K562 (cell line): ENCODE measurements around the gene SIM1. TPM values are rescaled to one million over a fixed set of nuclear protein-coding genes. Genes with fewer than 3 reads are reported as not detected.
A peak's percentile ranks its signal among the peaks of the same experiment; 100 is the strongest.

Experiments used
- ATAC-seq: fragments of 200-7000 bp; cut with Tn5 transposase; 3 replicates; pipeline ENCODE4 v1.9.1; 2020; ENCODE audit warnings: moderate library complexity
- BruUV-seq: library from RNA; stranded (reverse); fragments of 400-500 nt; replicated peaks from 2 replicates; lab custom pipeline; 2021; lab: Mats Ljungman, UMichigan
- CTCF ChIA-PET: fragments of 300-600 bp; formaldehyde crosslinking; extraction: SDS; loops from one replicate; lab custom pipeline; 2021; ENCODE audit warnings: low intra/inter-chr PET ratio; lab: Yijun Ruan, JAX
- POLR2A ChIA-PET: fragments of 300-600, 350-650 bp; sonication (Branson Sonifier 250); formaldehyde crosslinking; extraction: SDS; loops from one replicate; lab custom pipeline; 2021; ENCODE audit warnings: antibody characterized with exemption, inconsistent platforms; lab: Yijun Ruan, JAX
- DNase-seq, 4 experiments: peaks; one replicate each; pipeline versions ENCODE4 v3.0.0 to v3.0.0-alpha.2; 2011 to 2018; ENCODE audit warnings: low spot score in 3 of 4, mixed read lengths in 3 of 4; ENCODE audit errors: extremely low read depth in 1 of 4
- FAIRE-seq: peaks from 2 replicates; lab custom pipeline; 2011; peaks lifted over from hg19 to GRCh38; lab: Jason Lieb, UNC
- H2AFZ ChIP-seq: 2 replicates; pipeline ENCODE4 v1.6.0; 2011; ENCODE audit warnings: low read depth, low read length, control low read depth, inconsistent platforms
- H3K27ac ChIP-seq: fragments of 200-600 bp; 3 replicates; pipeline ENCODE4 v1.8.0; 2011; ENCODE audit warnings: low read depth, mild to moderate bottlenecking, control low read depth, inconsistent platforms, low read length, moderate library complexity, mixed read lengths; ENCODE audit errors: extremely low read depth
- H3K27me3 ChIP-seq, 2 experiments: fragments of 300-600 bp in 1 of 2; 2 replicates in 1 of 2; 3 replicates in 1 of 2; pipeline versions ENCODE4 v1.6.0 to v1.8.0; 2011; ENCODE audit warnings: inconsistent platforms in 2 of 2, low read length in 2 of 2, mild to moderate bottlenecking in 1 of 2, mixed read lengths in 1 of 2, moderate library complexity in 1 of 2; ENCODE audit not compliant: control insufficient read depth in 2 of 2, insufficient read depth in 2 of 2
- H3K36me3 ChIP-seq: fragments of 300-600 bp; 3 replicates; pipeline ENCODE4 v1.8.0; 2011; ENCODE audit warnings: mild to moderate bottlenecking, low read length, inconsistent platforms; ENCODE audit not compliant: control insufficient read depth, insufficient read depth
- H3K4me1 ChIP-seq, 2 experiments: fragments of 200-600 bp in 1 of 2; replicated peaks in 1 of 2; 2 replicates in 1 of 2; 3 replicates in 1 of 2; pipeline versions ENCODE4 v1.5.1 to v1.8.0; 2011; ENCODE audit warnings: inconsistent platforms in 2 of 2, low read length in 2 of 2, mild to moderate bottlenecking in 1 of 2, mixed read lengths in 1 of 2, moderate library complexity in 1 of 2; ENCODE audit not compliant: control insufficient read depth in 2 of 2, insufficient read depth in 2 of 2
- H3K4me2 ChIP-seq: 2 replicates; pipeline ENCODE4 v1.6.1; 2011; ENCODE audit warnings: low read length, control low read depth, inconsistent platforms, mixed read lengths; ENCODE audit not compliant: insufficient read depth
- H3K4me3 ChIP-seq: fragments of 200-600 bp; sonication (generic), shearing (Covaris generic); 2 replicates; pipeline ENCODE4 v1.5.1; 2016; ENCODE audit warnings: control low read depth, inconsistent platforms
- H3K79me2 ChIP-seq: fragments of 200-600 bp; 3 replicates; pipeline ENCODE4 v1.8.0; 2011; ENCODE audit warnings: low read length, inconsistent platforms; ENCODE audit not compliant: control insufficient read depth, insufficient read depth
- H3K9ac ChIP-seq, 2 experiments: 2 replicates each; pipeline versions ENCODE4 v1.6.0 to v1.6.1; 2011; ENCODE audit warnings: low read depth in 2 of 2, low read length in 2 of 2, control low read depth in 1 of 2, inconsistent platforms in 1 of 2, mild to moderate bottlenecking in 1 of 2, mixed read lengths in 1 of 2; ENCODE audit not compliant: insufficient read depth in 1 of 2
- H3K9me1 ChIP-seq: one replicate; pipeline ENCODE4 v1.6.0; 2011; ENCODE audit warnings: inconsistent platforms, mild to moderate bottlenecking, low read length, moderate library complexity; ENCODE audit not compliant: control insufficient read depth, insufficient read depth
- H3K9me3 ChIP-seq: replicated peaks from 2 replicates; pipeline ENCODE4 v1.5.1; 2011; ENCODE audit warnings: low read depth, low read length, inconsistent platforms; ENCODE audit not compliant: control insufficient read depth, insufficient read depth
- H4K20me1 ChIP-seq: replicated peaks from 2 replicates; pipeline ENCODE4 v1.6.1; 2011; ENCODE audit warnings: low read length, inconsistent platforms, mixed read lengths; ENCODE audit not compliant: control insufficient read depth, insufficient read depth
- CBX3 ChIP-seq, 2 experiments: IDR thresholded peaks; 1 replicate in 1 of 2; 2 replicates in 1 of 2; pipeline ENCODE4 v1.6.1; 2012; ENCODE audit warnings: inconsistent platforms in 2 of 2, low read length in 2 of 2, borderline replicate concordance in 1 of 2, control low read depth in 1 of 2
- GABPA ChIP-seq: fragments of 200-800 bp; sonication (Bioruptor generic); conservative IDR thresholded peaks from 2 replicates; pipeline ENCODE4 v1.6.1; 2016; ENCODE audit warnings: low read depth, missing genetic modification characterization, missing compliant biosample characterization
- RBFOX2 ChIP-seq: fragments of 200-400 bp; formaldehyde crosslinking; IDR thresholded peaks from 2 replicates; pipeline ENCODE4 v1.6.1; 2017; ENCODE audit warnings: low read depth, mild to moderate bottlenecking, low read length, moderate library complexity
- WGBS: fragments of 100-300 bp; shearing (Covaris generic); methylation state at CpG from one replicate; pipeline ENCODE4 v1.1.6; 2016; ENCODE audit warnings: low coverage, mixed read lengths; ENCODE audit not compliant: insufficient coverage; ENCODE audit errors: missing lambda C conversion rate; 5-methylcytosine and 5-hydroxymethylcytosine counted together
- in situ Hi-C: fragments of 300-500 bp; cut with MboI; formaldehyde crosslinking; loops from 4 replicates; pipeline ENCODE4 v1.15.0; 2018; ENCODE audit warnings: inconsistent platforms, mixed read lengths
- intact Hi-C: fragments of 100-400 bp; cut with micrococcal nuclease; formaldehyde crosslinking; loops from 2 replicates; pipeline ENCODE4 v1.14.2; 2022
- polyA plus RNA-seq, 8 experiments: library from polyadenylated mRNA; depleted of rRNA in 4 of 8; stranded (reverse) in 5 of 8; unstranded in 3 of 8; fragments of >200 nt; fragmentation: Nextera tagmentation in 2 of 8; fragmentation: Illumina TruSeq in 1 of 8; extraction: Ambion mirVana in 2 of 8; extraction: Trizol in 1 of 8; gene quantifications; 2 replicates each; pipeline versions ENCODE4 v1.2.1 to v1.2.3, GENCODE V29; 2011 to 2014; ENCODE audit warnings: inconsistent platforms in 1 of 8, missing spikeins in 1 of 8
- total RNA-seq, 7 experiments: library from RNA; depleted of rRNA in 6 of 7; stranded (reverse); fragments of >200 nt in 6 of 7; fragmentation: Illumina TruSeq in 2 of 7; extraction: Trizol in 2 of 7; gene quantifications; 2 replicates each; pipeline versions ENCODE4 v1.2.1 to v1.2.3, GENCODE V29; 2011 to 2021; ENCODE audit warnings: low replicate concordance in 1 of 7
- TF ChIP-seq, protein P1 (sequence below): fragments of 250-450 bp; sonication (Bioruptor Pico); IDR thresholded peaks from 2 replicates; pipeline ENCODE4 v1.6.1; 2021; ENCODE audit warnings: mild to moderate bottlenecking

The SIM1 gene
- total and polyA plus RNA-seq, 9 of the 15 experiments (the other 6 are each of a cell fraction or from before 2014, with no cell fraction given): not detected

DNA sequence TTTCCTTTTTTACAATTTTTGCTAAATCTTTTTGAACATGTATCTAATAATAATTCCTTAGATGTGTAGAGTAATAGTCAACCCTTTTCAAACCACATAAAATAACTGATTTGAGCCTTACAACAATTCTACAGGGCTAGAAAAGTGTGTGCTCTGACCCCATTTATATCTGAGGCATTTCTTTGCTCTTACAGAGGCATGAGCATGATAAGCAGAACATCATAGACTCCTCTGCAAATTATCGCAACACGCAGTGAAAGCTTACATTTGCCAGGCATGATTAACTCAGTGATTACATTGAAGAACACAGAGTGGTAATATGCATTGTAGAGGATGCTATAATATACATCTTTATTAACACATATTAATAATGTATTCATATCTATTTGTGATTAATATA, 120.4 kb downstream of the SIM1 start (continued):
- TF ChIP-seq, protein P1, sequence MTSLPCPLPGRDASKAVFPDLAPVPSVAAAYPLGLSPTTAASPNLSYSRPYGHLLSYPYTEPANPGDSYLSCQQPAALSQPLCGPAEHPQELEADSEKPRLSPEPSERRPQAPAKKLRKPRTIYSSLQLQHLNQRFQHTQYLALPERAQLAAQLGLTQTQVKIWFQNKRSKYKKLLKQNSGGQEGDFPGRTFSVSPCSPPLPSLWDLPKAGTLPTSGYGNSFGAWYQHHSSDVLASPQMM (CRISPR knock-in tag): no peak

DNA sequence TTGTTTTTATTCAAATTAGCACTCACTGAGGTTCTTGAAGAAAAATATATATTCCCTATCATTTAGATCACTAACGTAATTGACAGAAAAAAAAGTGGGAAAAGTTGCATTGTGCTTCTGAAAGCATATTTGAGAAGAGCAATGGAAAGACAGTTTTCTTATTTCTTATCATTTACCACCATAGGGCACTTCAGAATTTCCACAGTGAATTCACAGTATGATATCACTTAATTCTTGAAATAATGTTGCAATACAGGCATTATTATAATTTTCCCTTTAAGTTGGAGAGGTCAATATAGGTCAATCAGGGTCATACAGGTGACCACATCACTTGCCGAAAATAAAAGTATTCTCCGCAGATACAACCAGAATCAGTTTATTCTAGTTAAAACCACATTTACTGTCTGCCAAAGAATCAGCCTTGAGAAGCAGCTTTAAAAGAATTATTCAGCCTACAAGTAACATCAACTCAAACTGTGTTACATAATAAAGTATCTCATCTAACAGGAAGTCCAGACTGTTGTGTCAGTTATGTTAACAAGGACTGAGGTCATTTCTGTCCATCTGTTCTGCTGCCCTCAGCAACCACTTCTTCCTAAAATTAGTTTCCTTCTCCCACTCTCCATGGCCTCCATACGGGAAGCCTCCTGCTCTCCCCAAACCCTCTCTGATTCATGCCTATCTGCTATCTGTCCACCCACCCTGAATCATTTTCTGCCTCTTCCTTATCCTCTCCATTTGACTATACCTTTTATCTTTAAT, 121.2 kb downstream of the SIM1 start:
- no peaks in the 10 kb centered on the region for H3K79me2 ChIP-seq
- no peak overlapping the region for H3K4me3 ChIP-seq
- TF ChIP-seq RBFOX2 (no peak), GABPA (0 out of 2 replicates have a peak, but pooled peaks have one; percentile 35), CBX3 (IDR thresholded peaks at IDR 0.05; ENCODE audit: borderline replicate concordance in 1 of 2, low read length in 2 of 2) (no peak)
- no peaks in the 10 kb centered on the region for H3K27me3 ChIP-seq
- ATAC-seq: no peak
- H3K36me3 ChIP-seq: no peaks in the 10 kb centered on the region
- POLR2A ChIA-PET: interaction anchor here (0.6 to 1.0 kb wide), 2 partner anchors 10 to 646 kb away, joined by 3 read pairs; no protein-coding TSS in a partner anchor
- CTCF ChIA-PET: no interaction called here
- no peaks in the 10 kb centered on the region for H3K9me1 ChIP-seq
- no peak overlapping the region for H3K27ac ChIP-seq
- no peak overlapping the region for H3K9ac ChIP-seq
- no peak overlapping the region for H3K4me2 ChIP-seq
- no peaks in the 10 kb centered on the region for H3K9me3 ChIP-seq
- no peak for FAIRE-seq
- H3K4me1 ChIP-seq: no peaks in the 10 kb centered on the region
- no peak overlapping the region for H2AFZ ChIP-seq
- intact Hi-C loops (no loop called here), in situ Hi-C loops (no loop called here)
- 4% methylated on average over 4 of the region's 4 CpGs for WGBS
- DNase-seq: no peak
- no TSS peak for BruUV-seq
- no peaks in the 10 kb centered on the region for H4K20me1 ChIP-seq
